ENCODE measurements around the gene ETFRF1.
A peak's percentile ranks its signal among the peaks of the same experiment; 100 is the strongest.

ETFRF1 gene

GRCh38 chr12:25195056-25195971 lies at the start of gene ETFRF1, which contains the start of gene DNAI7:
TSS of gene ETFRF1 (plus strand) at chr12:25195237. CDS start at chr12:25203957, 8,720 bp downstream.
TSS of gene DNAI7 (minus strand) at chr12:25195160. CDS start at chr12:25195078, 82 bp downstream.
- peak; percentile 95 to 97 for DNase-seq (ENCODE audit: low read depth in 2 of 2)

GRCh38 chr12:25146686-25147085 lies 48.4 kb upstream of the ETFRF1 start:
- no peak for DNase-seq (ENCODE audit: low read depth in 2 of 2)

GRCh38 chr12:25151476-25151875 lies 43.6 kb upstream of the ETFRF1 start:
- DNase-seq (ENCODE audit: low read depth in 2 of 2), result no peak

GRCh38 chr12:25152055-25152454 lies 43.0 kb upstream of the ETFRF1 start:
- no peak for DNase-seq (ENCODE audit: low read depth in 2 of 2)

GRCh38 chr12:25155022-25155576 lies 39.9 kb upstream of the ETFRF1 start:
- no peak for DNase-seq (ENCODE audit: low read depth in 2 of 2)

- no peak for DNase-seq (ENCODE audit: low read depth in 2 of 2)
These were observed 39.0 kb upstream of the ETFRF1 start for GRCh38 chr12:25156061-25156460.

GRCh38 chr12:25162866-25163265 lies 32.2 kb upstream of the ETFRF1 start:
- no peak for DNase-seq (ENCODE audit: low read depth in 2 of 2)

- no peak for DNase-seq (ENCODE audit: low read depth in 2 of 2)
These were observed 12.3 kb upstream of the ETFRF1 start for GRCh38 chr12:25182765-25183164.

- no peak for DNase-seq (ENCODE audit: low read depth in 2 of 2)
These were observed 10.9 kb upstream of the ETFRF1 start for GRCh38 chr12:25184132-25184531.

- DNase-seq (ENCODE audit: low read depth in 2 of 2), result no peak
These were observed 8.8 kb upstream of the ETFRF1 start for GRCh38 chr12:25186038-25186787.

GRCh38 chr12:25186788-25187402 lies 8.1 kb upstream of the ETFRF1 start:
- DNase-seq (ENCODE audit: low read depth in 2 of 2), result no peak

- DNase-seq (ENCODE audit: low read depth in 2 of 2), result no peak
These were observed 7.3 kb upstream of the ETFRF1 start for GRCh38 chr12:25187781-25188180.

- no peak for DNase-seq (ENCODE audit: low read depth in 2 of 2)
These were observed 5.4 kb upstream of the ETFRF1 start for GRCh38 chr12:25189656-25190055.

GRCh38 chr12:25190793-25191192 lies 4.2 kb upstream of the ETFRF1 start:
- DNase-seq (ENCODE audit: low read depth in 2 of 2), result no peak

- DNase-seq (ENCODE audit: low read depth in 2 of 2), result no peak
These were observed 823 bp upstream of the ETFRF1 start for GRCh38 chr12:25194214-25194613.

GRCh38 chr12:25194722-25195055 lies 348 bp upstream of the ETFRF1 start:
- DNase-seq (ENCODE audit: low read depth in 2 of 2), result no peak

- DNase-seq (ENCODE audit: low read depth in 2 of 2), result no peak
These were observed 2.6 kb downstream of the ETFRF1 start for GRCh38 chr12:25197608-25198007.

- no peak for DNase-seq (ENCODE audit: low read depth in 2 of 2)
These were observed 5.7 kb downstream of the ETFRF1 start for GRCh38 chr12:25200703-25201102.

- DNase-seq (ENCODE audit: low read depth in 2 of 2), result no peak
These were observed 7.1 kb downstream of the ETFRF1 start for GRCh38 chr12:25202137-25202536.

GRCh38 chr12:25207411-25207810 lies 12.4 kb downstream of the ETFRF1 start:
- no peak for DNase-seq (ENCODE audit: low read depth in 2 of 2)

GRCh38 chr12:25207846-25208245 lies 12.8 kb downstream of the ETFRF1 start:
- no peak for DNase-seq (ENCODE audit: low read depth in 2 of 2)

GRCh38 chr12:25208554-25208953 lies 13.5 kb downstream of the ETFRF1 start:
- DNase-seq (ENCODE audit: low read depth in 2 of 2), result no peak
